GM23338 (cell line): ENCODE measurements around the gene ATRIP. TPM values are rescaled to one million over a fixed set of nuclear protein-coding genes. Genes with fewer than 3 reads are reported as not detected.
A peak's percentile ranks its signal among the peaks of the same experiment; 100 is the strongest.

ENCODE experiments used
- ATAC-seq: fragments of 200-7000 bp; cut with Tn5 transposase; 3 replicates; pipeline ENCODE4 v1.9.1; 2020
- DNase-seq: peaks from one replicate; pipeline ENCODE4 v3.0.0-alpha.2; 2015; ENCODE audit warnings: low spot score
- H2AFZ ChIP-seq: fragments of 200-600 bp; sonication (generic); 2 replicates; pipeline ENCODE4 v1.8.0; 2016; ENCODE audit warnings: antibody characterized with exemption, mild to moderate bottlenecking, moderate library complexity
- H3F3A ChIP-seq: fragments of 200-600 bp; sonication (generic); replicated peaks from 2 replicates; pipeline ENCODE4 v1.8.0; 2017; ENCODE audit warnings: antibody characterized with exemption, mixed run types, low read depth
- H3K27ac ChIP-seq: fragments of 200-600 bp; sonication (generic); 2 replicates; pipeline ENCODE4 v1.6.1; 2016; ENCODE audit warnings: low read depth
- H3K27me3 ChIP-seq: fragments of 200-600 bp; sonication (generic); 2 replicates; pipeline ENCODE4 v1.8.0; 2016; ENCODE audit warnings: mild to moderate bottlenecking, mixed run types, moderate library complexity; ENCODE audit not compliant: insufficient read depth
- H3K36me3 ChIP-seq: fragments of 200-600 bp; sonication (generic); 2 replicates; pipeline ENCODE4 v1.8.0; 2016; ENCODE audit warnings: mild to moderate bottlenecking; ENCODE audit not compliant: insufficient read depth
- H3K4me1 ChIP-seq: fragments of 200-600 bp; sonication (generic); 2 replicates; pipeline ENCODE4 v1.8.0; 2016; ENCODE audit warnings: mild to moderate bottlenecking, moderate library complexity; ENCODE audit not compliant: insufficient read depth
- H3K4me2 ChIP-seq: fragments of 200-600 bp; sonication (generic); 2 replicates; pipeline ENCODE4 v1.7.1; 2017; ENCODE audit warnings: mixed run types
- H3K4me3 ChIP-seq: fragments of 200-600 bp; sonication (generic); 2 replicates; pipeline ENCODE4 v1.6.1; 2016; ENCODE audit warnings: mixed run types
- H3K79me2 ChIP-seq: fragments of 200-600 bp; sonication (generic); replicated peaks from 2 replicates; pipeline ENCODE4 v1.8.0; 2017; ENCODE audit warnings: mild to moderate bottlenecking; ENCODE audit not compliant: insufficient read depth
- H3K9me2 ChIP-seq: fragments of 200-600 bp; sonication (generic); 2 replicates; pipeline ENCODE4 v1.8.0; 2017; ENCODE audit not compliant: insufficient read depth
- H4K20me1 ChIP-seq: fragments of 200-600 bp; sonication (generic); replicated peaks from 2 replicates; pipeline ENCODE4 v1.8.0; 2017; ENCODE audit warnings: mild to moderate bottlenecking; ENCODE audit not compliant: insufficient read depth
- H3K27ac Mint-ChIP-seq: 2 replicates; pipeline ENCODE4 v1.8.0; 2020; ENCODE audit warnings: inconsistent platforms, mild to moderate bottlenecking, moderate library complexity, mixed read lengths
- H3K27me3 Mint-ChIP-seq: 3 replicates; pipeline ENCODE4 v1.8.0; 2022; ENCODE audit warnings: low read depth, mild to moderate bottlenecking, moderate library complexity, mixed read lengths, inconsistent platforms; ENCODE audit not compliant: insufficient read depth, poor library complexity
- H3K36me3 Mint-ChIP-seq: 3 replicates; pipeline ENCODE4 v1.8.0; 2021; ENCODE audit warnings: low read depth, mild to moderate bottlenecking, inconsistent platforms, moderate library complexity, mixed read lengths
- H3K4me1 Mint-ChIP-seq: 3 replicates; pipeline ENCODE4 v1.8.0; 2020; ENCODE audit warnings: mild to moderate bottlenecking, inconsistent platforms, mixed read lengths
- H3K4me3 Mint-ChIP-seq: 3 replicates; pipeline ENCODE4 v1.8.0; 2021; ENCODE audit warnings: moderate library complexity, mild to moderate bottlenecking, inconsistent platforms, mixed read lengths
- H3K9me3 Mint-ChIP-seq: 3 replicates; pipeline ENCODE4 v1.8.0; 2020; ENCODE audit warnings: moderate library complexity, mild to moderate bottlenecking, inconsistent platforms, mixed read lengths
- CREB1 ChIP-seq: fragments of 250-450 bp; sonication (Bioruptor Pico); IDR thresholded peaks from 2 replicates; pipeline ENCODE4 v1.5.0; 2020; ENCODE audit warnings: low read depth, mild to moderate bottlenecking, moderate library complexity
- EZH2 ChIP-seq: fragments of 200-600 bp; sonication (generic); IDR thresholded peaks from one replicate; pipeline ENCODE4 v1.8.0; 2017; ENCODE audit warnings: antibody characterized with exemption, mild to moderate bottlenecking, low read depth; ENCODE audit not compliant: unreplicated experiment
- JUNB ChIP-seq: IDR thresholded peaks from one replicate; pipeline ENCODE4 v1.6.1; 2016; ENCODE audit warnings: antibody characterized with exemption; ENCODE audit not compliant: unreplicated experiment
- NANOG ChIP-seq: IDR thresholded peaks from 2 replicates; pipeline ENCODE4 v1.6.1; 2016; ENCODE audit warnings: antibody characterized with exemption, borderline replicate concordance
- POLR2AphosphoS5 ChIP-seq: IDR thresholded peaks from 2 replicates; pipeline ENCODE4 v1.6.1; 2016; ENCODE audit warnings: antibody characterized with exemption, low read depth
- REST ChIP-seq: IDR thresholded peaks from one replicate; pipeline ENCODE4 v1.6.1; 2018; ENCODE audit warnings: antibody characterized with exemption; ENCODE audit not compliant: unreplicated experiment
- STAT1 ChIP-seq: IDR thresholded peaks from one replicate; pipeline ENCODE4 v1.6.1; 2016; ENCODE audit warnings: antibody characterized with exemption; ENCODE audit not compliant: unreplicated experiment
- ZNF114 ChIP-seq: fragments of 250-450 bp; sonication (Bioruptor Pico); IDR thresholded peaks from 2 replicates; pipeline ENCODE4 v1.5.0; 2020; ENCODE audit warnings: mild to moderate bottlenecking, moderate library complexity
- ZNF331 ChIP-seq: fragments of 250-450 bp; sonication (Bioruptor Pico); IDR thresholded peaks from 2 replicates; pipeline ENCODE4 v1.5.0; 2020; ENCODE audit warnings: low read depth, mild to moderate bottlenecking, moderate library complexity
- polyA plus RNA-seq: library from polyadenylated mRNA; unstranded; fragments of >200 nt; fragmentation: Nextera tagmentation; extraction: Ambion mirVana; gene quantifications from 2 replicates; pipeline ENCODE4 v1.2.1, GENCODE V29; 2016
- total RNA-seq: library from RNA; depleted of rRNA; stranded (reverse); fragments of >200 nt; shearing (Covaris generic); gene quantifications from 2 replicates; pipeline ENCODE4 v1.2.3, GENCODE V29; 2014
- TF ChIP-seq, protein P1 (sequence below): IDR thresholded peaks from 2 replicates; pipeline ENCODE4 v1.6.1; 2016; ENCODE audit warnings: antibody characterized with exemption
- TF ChIP-seq, protein P2 (sequence below): fragments of 250-450 bp; sonication (Bioruptor Pico); IDR thresholded peaks from 2 replicates; pipeline ENCODE4 v1.5.0; 2020; ENCODE audit warnings: mild to moderate bottlenecking, moderate library complexity

Gene ATRIP
- total and polyA plus RNA-seq, 2 experiments from 2014 or later, result 5.8 to 17.3 TPM

DNA sequence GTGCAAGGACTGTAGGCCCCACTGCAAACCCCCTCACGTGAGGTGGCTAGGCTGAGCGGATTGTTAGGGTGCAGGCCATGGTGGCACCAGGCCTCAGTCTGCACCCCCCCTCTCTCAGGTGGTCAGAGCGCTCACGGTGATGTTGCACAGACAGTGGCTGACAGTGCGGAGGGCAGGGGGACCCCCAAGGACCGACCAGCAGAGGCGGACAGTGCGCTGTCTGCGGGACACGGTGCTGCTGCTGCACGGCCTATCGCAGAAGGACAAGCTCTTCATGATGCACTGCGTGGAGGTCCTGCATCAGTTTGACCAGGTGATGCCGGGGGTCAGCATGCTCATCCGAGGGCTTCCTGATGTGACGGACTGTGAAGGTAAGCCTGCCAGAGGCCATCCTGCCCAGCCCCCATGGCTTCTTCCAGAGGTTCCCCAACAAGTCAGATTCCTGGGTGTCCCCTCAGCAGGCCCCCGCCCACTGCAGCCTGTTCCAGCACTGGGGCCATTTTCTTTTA, 18.2 kb downstream of the ATRIP start:
- Histone ChIP-seq H3F3A (peaks cover 8% of the 10 kb centered on the region; the same call in 1 of the 2 replicates), H3K27me3 (no peaks in the 10 kb centered on the region), H3K4me1 (no peaks in the 10 kb centered on the region), H3K36me3 (peaks cover 22% of the 10 kb centered on the region; the same call in 1 of the 2 replicates), H3K27ac (peak overlapping the region; percentile 92), H3K4me3 (no peak overlapping the region), H4K20me1 (no peaks in the 10 kb centered on the region; the same call in 1 of the 2 replicates), H3K9me2 (no peaks in the 10 kb centered on the region), H3K4me2 (no peak overlapping the region), H2AFZ (no peak overlapping the region), H3K79me2 (no peaks in the 10 kb centered on the region)
- Mint-ChIP-seq H3K27me3 (peaks cover 12% of the 10 kb centered on the region), H3K9me3 (no peaks in the 10 kb centered on the region), H3K4me3 (no peak overlapping the region), H3K36me3 (peaks cover 50% of the 10 kb centered on the region), H3K27ac (peak overlapping the region; percentile 99), H3K4me1 (peaks cover 25% of the 10 kb centered on the region)
- no peak for ATAC-seq
- no peak for DNase-seq
- TF ChIP-seq ZNF331 (CRISPR knock-in tag) (no peak), JUNB (no peak), REST (no peak), STAT1 (no peak), CREB1 (CRISPR knock-in tag) (no peak), NANOG (no peak), POLR2AphosphoS5 (no peak), ZNF114 (CRISPR knock-in tag) (no peak), EZH2 (no peak)
- TF ChIP-seq, protein P1, sequence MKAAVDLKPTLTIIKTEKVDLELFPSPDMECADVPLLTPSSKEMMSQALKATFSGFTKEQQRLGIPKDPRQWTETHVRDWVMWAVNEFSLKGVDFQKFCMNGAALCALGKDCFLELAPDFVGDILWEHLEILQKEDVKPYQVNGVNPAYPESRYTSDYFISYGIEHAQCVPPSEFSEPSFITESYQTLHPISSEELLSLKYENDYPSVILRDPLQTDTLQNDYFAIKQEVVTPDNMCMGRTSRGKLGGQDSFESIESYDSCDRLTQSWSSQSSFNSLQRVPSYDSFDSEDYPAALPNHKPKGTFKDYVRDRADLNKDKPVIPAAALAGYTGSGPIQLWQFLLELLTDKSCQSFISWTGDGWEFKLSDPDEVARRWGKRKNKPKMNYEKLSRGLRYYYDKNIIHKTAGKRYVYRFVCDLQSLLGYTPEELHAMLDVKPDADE, result no peak
- TF ChIP-seq, protein P2, sequence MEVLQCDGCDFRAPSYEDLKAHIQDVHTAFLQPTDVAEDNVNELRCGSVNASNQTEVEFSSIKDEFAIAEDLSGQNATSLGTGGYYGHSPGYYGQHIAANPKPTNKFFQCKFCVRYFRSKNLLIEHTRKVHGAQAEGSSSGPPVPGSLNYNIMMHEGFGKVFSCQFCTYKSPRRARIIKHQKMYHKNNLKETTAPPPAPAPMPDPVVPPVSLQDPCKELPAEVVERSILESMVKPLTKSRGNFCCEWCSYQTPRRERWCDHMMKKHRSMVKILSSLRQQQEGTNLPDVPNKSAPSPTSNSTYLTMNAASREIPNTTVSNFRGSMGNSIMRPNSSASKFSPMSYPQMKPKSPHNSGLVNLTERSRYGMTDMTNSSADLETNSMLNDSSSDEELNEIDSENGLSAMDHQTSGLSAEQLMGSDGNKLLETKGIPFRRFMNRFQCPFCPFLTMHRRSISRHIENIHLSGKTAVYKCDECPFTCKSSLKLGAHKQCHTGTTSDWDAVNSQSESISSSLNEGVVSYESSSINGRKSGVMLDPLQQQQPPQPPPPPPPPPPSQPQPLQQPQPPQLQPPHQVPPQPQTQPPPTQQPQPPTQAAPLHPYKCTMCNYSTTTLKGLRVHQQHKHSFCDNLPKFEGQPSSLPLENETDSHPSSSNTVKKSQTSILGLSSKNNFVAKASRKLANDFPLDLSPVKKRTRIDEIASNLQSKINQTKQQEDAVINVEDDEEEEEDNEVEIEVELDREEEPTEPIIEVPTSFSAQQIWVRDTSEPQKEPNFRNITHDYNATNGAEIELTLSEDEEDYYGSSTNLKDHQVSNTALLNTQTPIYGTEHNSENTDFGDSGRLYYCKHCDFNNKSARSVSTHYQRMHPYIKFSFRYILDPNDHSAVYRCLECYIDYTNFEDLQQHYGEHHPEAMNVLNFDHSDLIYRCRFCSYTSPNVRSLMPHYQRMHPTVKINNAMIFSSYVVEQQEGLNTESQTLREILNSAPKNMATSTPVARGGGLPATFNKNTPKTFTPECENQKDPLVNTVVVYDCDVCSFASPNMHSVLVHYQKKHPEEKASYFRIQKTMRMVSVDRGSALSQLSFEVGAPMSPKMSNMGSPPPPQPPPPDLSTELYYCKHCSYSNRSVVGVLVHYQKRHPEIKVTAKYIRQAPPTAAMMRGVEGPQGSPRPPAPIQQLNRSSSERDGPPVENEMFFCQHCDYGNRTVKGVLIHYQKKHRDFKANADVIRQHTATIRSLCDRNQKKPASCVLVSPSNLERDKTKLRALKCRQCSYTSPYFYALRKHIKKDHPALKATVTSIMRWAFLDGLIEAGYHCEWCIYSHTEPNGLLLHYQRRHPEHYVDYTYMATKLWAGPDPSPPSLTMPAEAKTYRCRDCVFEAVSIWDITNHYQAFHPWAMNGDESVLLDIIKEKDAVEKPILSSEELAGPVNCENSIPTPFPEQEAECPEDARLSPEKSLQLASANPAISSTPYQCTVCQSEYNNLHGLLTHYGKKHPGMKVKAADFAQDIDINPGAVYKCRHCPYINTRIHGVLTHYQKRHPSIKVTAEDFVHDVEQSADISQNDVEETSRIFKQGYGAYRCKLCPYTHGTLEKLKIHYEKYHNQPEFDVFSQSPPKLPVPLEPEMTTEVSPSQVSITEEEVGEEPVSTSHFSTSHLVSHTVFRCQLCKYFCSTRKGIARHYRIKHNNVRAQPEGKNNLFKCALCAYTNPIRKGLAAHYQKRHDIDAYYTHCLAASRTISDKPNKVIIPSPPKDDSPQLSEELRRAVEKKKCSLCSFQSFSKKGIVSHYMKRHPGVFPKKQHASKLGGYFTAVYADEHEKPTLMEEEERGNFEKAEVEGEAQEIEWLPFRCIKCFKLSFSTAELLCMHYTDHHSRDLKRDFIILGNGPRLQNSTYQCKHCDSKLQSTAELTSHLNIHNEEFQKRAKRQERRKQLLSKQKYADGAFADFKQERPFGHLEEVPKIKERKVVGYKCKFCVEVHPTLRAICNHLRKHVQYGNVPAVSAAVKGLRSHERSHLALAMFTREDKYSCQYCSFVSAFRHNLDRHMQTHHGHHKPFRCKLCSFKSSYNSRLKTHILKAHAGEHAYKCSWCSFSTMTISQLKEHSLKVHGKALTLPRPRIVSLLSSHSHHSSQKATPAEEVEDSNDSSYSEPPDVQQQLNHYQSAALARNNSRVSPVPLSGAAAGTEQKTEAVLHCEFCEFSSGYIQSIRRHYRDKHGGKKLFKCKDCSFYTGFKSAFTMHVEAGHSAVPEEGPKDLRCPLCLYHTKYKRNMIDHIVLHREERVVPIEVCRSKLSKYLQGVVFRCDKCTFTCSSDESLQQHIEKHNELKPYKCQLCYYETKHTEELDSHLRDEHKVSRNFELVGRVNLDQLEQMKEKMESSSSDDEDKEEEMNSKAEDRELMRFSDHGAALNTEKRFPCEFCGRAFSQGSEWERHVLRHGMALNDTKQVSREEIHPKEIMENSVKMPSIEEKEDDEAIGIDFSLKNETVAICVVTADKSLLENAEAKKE (CRISPR knock-in tag), result no peak
